GM12874 (cell line): ENCODE results near the gene RAD50.

Experiments
- CTCF ChIP-seq: IDR thresholded peaks from 2 replicates; pipeline ENCODE4 v1.5.1; 2011; ENCODE audit warnings: low read depth, mild to moderate bottlenecking, control low read depth, low read length, moderate library complexity; ENCODE audit not compliant: insufficient read depth

RAD50 gene

GRCh38 chr5:132644177-132644576, 87.4 kb downstream of the RAD50 start:
- no peak for TF ChIP-seq CTCF

DNA sequence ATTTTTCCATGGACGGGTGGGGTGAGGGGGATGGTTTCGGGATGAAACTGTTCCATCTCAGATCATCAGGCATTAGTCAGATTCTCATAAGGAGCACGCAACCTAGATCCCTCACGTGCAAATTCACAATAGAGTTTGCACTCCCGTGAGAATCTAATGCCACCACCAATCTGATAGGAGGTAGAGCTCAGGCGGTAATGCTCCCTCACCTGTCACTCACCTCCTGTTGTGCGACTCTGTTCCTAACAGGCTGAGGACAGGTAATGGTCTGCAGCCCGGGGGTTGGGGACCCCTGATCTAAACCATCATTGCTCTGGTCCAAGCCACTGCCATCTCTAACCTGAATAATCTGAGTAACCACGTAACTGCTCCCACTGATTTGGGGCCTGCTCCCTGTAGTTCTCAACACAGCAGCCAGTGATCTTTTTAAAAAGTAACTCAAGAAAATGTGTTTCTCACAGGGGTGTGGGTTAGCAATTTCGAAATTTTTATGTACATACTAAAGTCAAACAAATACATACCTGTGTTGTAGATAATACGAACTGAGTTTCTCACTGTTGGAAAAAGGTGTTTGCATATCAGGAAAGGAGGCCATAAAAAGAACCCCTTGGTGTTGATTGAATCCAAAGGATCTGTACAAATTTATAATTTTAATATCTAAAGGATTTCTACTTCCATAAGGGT, 89.9 kb downstream of the RAD50 start:
- no peak for TF ChIP-seq CTCF

DNA sequence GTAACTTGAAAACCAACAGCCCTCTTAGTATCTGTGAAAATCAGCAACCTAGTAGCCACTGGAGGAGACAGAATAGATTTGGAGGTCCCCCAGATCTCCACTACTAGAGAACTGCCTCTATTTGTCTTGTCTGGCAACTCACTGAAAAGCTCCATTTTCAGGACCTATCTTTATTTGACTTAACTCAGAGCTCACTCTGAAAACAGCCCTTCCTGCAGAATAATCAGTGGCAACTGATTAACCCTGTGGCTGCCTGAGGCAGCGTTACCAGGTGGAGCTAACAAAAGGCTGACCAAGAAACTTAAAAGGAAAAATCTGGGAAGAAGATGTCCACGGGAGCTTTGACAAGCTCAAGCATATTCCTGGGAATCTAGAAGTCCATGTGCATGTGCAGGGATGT, 90.7 kb downstream of the RAD50 start:
- no peak for TF ChIP-seq CTCF

- TF ChIP-seq CTCF, result no peak
These were observed 91.6 kb downstream of the RAD50 start for GRCh38 chr5:132648355-132648754.

GRCh38 chr5:132651838-132652469, 95.2 kb downstream of the RAD50 start:
- no peak for TF ChIP-seq CTCF

- no peak for TF ChIP-seq CTCF
These were observed 96.9 kb downstream of the RAD50 start for GRCh38 chr5:132653716-132654115.

DNA sequence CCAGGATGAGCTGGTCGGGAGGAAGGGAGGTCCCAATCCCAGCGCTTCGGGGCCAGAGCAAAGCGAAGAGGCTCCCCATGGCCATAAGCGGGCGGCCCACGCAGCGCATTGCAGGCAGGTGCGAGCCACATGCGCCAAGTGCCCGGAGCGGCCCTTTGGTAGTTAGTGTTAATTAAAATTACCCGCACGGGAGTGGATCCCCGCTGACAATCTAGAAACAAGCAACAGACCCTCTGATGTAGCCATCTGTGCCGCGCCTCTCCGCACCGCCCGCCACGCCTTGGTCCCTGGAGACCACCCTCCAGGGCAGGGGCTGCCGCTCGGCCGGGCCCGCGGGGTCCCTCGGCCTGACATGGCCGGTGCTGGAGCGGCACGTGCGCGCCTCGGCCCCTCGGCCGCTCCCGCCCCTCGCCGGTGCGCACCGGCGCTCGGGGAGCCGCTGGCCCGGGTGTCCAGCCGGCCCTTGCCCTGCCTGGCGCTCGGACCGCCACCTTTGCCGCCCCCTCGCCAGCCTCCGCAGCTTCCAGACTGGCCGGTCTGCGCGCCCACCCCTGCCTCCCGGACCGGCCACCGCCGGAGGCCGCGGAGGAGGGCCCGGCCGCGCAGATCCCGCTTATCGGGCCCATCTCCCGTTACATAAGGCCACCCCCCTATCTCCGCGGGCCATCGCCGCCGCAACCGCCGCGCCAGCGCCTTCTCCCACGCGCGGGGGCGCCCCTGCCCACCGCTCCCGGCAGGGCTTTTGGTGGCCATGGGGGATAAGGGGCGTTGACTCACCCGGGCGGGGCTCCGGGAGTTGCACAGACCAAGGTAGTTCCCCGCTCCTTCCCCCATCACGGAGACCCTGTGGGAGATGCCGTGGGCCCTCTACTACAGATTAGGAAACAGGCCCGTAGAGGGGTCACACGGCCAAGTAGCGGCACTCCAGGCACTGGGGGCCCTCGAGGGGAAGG, 99.3 kb downstream of the RAD50 start:
- 0 out of 2 replicates have a peak, but pooled peaks have one; percentile 9 for TF ChIP-seq CTCF
